Skeletal muscle tissue (tissue), 4 donors: ENCODE results near the gene KCNC1. TPM values are rescaled to one million over a fixed set of nuclear protein-coding genes. Genes with fewer than 3 reads are reported as not detected.

Source experiments
- H3K27ac ChIP-seq: one replicate; pipeline ENCODE4 v1.7.0; 2013; ENCODE audit warnings: mild to moderate bottlenecking, low read depth, low read length, inconsistent platforms
- H3K27me3 ChIP-seq, 3 donors: one replicate each; pipeline ENCODE4 v1.7.0; 2013; ENCODE audit warnings: low read length in 3 of 3; ENCODE audit not compliant: control insufficient read depth in 3 of 3, insufficient read depth in 3 of 3
- H3K36me3 ChIP-seq, 3 donors: one replicate each; pipeline ENCODE4 v1.7.0; 2013; ENCODE audit warnings: low read length in 3 of 3; ENCODE audit not compliant: control insufficient read depth in 3 of 3, insufficient read depth in 3 of 3
- H3K4me1 ChIP-seq, 3 donors: one replicate each; pipeline ENCODE4 v1.7.0; 2013; ENCODE audit warnings: low read length in 3 of 3, mild to moderate bottlenecking in 3 of 3; ENCODE audit not compliant: control insufficient read depth in 3 of 3, insufficient read depth in 3 of 3
- H3K4me3 ChIP-seq, 3 donors: one replicate each; pipeline ENCODE4 v1.7.0; 2013; ENCODE audit warnings: low read length in 3 of 3
- H3K9ac ChIP-seq, 3 donors: one replicate each; pipeline ENCODE4 v1.7.0; 2013; ENCODE audit warnings: low read length in 3 of 3, mild to moderate bottlenecking in 3 of 3, moderate library complexity in 2 of 3, low read depth in 1 of 3
- H3K9me3 ChIP-seq, 3 donors: one replicate each; pipeline ENCODE4 v1.7.0; 2013; ENCODE audit warnings: low read length in 3 of 3; ENCODE audit not compliant: control insufficient read depth in 3 of 3
- total RNA-seq: library from RNA; depleted of rRNA; stranded (reverse); fragments of >200 nt; gene quantifications from one replicate; pipeline ENCODE4 v1.2.3, GENCODE V29; 2014
- donor health status: Osteomylitis.

KCNC1 gene
- total RNA-seq, 1 donor from 2014 or later = under 0.01 TPM

DNA sequence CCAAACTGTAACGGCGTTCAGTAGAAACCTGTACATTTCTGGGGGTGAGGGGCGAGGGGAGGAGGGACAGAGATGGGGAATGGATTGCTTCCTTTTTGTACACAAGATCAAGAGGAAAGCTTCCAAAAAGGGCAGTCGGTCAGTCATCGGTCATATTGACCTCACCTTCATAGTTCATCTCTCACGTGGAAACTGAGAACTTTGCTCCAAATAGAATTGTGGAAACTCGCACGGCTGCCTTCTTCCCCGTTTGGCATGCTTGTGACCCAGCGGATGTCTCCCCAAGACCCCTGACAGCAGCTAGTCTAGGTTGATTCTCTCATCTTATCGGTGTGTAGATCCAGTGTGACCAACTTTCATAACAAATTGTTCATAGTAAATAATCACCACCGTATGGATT lies 47.6 kb downstream of the KCNC1 start:
- no peaks in the 10 kb centered on the region for H3K4me1 ChIP-seq
- no peaks in the 10 kb centered on the region for H3K27me3 ChIP-seq
- no peak overlapping the region for H3K4me3 ChIP-seq
- no peaks in the 10 kb centered on the region for H3K9me3 ChIP-seq
- no peak overlapping the region for H3K27ac ChIP-seq
- no peaks in the 10 kb centered on the region for H3K36me3 ChIP-seq
- no peak overlapping the region for H3K9ac ChIP-seq

DNA sequence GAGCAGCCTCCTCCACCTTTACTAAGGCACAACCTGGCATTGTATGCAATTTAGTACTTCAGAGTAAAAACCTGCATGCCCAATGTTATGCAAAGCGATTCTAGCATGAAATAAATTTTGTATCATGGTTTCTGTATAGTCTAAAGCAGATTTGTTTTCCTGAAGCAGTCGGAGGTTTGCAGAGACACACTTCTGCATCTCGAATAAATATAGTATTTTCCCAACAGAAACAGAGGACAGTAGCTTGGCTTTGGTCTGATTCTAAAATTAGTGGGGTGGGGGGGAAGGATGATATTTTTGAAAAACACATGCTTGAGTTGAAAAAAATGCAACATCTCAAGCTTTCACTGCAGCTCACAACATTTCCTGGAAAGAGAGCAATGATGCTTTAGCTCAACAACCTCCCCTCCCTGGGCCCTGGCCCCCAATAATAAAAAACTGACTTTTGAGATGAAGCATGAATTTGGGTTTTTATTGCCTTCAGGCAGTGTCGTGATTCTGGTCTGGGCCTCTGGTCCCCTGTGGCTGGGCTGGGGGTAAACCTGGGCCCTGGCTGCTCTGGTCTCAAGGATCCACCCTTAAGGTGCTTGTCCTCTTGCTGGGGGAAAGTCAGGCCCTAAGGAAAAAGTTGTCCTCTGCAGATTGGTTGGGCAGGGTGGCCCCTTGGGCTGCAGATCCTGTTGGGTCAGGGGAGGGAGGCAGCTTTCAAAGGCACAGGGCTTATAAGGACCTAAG lies 48.2 kb downstream of the KCNC1 start:
- no peaks in the 10 kb centered on the region for H3K27me3 ChIP-seq
- H3K9me3 ChIP-seq = no peaks in the 10 kb centered on the region
- H3K36me3 ChIP-seq = no peaks in the 10 kb centered on the region
- H3K4me3 ChIP-seq = no peak overlapping the region
- no peak overlapping the region for H3K27ac ChIP-seq
- no peak overlapping the region for H3K9ac ChIP-seq
- no peaks in the 10 kb centered on the region for H3K4me1 ChIP-seq

DNA sequence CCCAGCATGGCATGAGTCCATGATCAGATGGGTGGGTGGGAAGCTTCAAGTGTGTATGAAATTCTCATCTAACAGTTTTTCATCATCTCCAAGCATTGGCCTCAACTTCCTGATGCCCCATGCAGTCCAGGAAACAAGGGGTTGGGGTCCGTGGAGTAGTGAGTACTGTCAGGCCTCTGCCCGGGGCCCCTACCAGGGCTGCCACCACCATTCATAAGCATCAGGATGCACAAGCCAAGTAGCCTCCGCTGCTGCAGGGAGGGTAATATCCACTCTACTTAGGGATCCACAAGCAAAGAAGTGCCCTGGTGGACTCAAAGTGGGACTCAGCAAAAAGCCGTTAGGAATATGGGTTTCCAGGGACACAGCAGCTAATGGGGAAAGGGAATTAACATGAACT lies 49.3 kb downstream of the KCNC1 start:
- Histone ChIP-seq H3K4me3 (no peak overlapping the region), H3K4me1 (peaks cover 0 to 5% (median 0%) of the 10 kb centered on the region in 3 donors), H3K36me3 (no peaks in the 10 kb centered on the region), H3K9me3 (no peaks in the 10 kb centered on the region), H3K27me3 (no peaks in the 10 kb centered on the region), H3K27ac (no peak overlapping the region), H3K9ac (no peak overlapping the region)

DNA sequence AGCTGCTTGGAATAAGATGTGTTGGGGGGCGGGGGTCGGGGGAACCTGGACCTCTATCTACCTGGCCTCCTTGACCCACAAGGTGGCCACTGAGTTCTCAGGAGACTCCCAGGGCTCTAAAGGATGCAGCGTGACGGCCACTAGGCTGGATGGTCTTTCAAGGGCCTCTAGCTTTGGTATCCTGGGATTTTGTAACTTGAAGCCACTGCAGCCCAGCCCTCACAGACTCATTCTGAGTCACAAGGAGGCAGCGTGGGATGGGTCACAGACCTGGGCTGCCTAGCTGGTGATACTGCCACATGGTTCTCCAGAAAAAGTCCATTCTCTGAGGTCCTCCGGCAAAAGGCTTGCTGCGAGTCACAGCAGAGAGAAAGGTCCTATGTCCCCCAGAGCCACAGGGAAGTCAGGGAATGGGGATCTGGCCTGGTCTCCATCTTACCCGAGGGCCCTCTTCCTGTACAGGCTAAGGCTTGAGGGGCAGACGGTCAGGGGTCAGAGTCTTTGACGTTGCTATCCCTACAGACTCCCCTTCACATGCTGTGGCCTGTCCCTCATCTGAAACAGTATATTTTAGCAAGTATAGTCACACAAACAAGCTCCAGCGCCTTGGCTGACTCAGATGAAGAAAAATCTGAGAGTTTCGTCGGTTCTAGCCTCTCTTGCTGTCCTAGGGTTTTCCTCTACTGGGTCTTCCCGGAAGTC lies 52.4 kb downstream of the KCNC1 start:
- no peak overlapping the region for H3K4me3 ChIP-seq
- no peaks in the 10 kb centered on the region for H3K36me3 ChIP-seq
- H3K9me3 ChIP-seq = no peaks in the 10 kb centered on the region
- H3K4me1 ChIP-seq = peaks cover 0 to 5% (median 0%) of the 10 kb centered on the region in 3 donors
- H3K27ac ChIP-seq = no peak overlapping the region
- H3K9ac ChIP-seq = no peak overlapping the region
- no peaks in the 10 kb centered on the region for H3K27me3 ChIP-seq

DNA sequence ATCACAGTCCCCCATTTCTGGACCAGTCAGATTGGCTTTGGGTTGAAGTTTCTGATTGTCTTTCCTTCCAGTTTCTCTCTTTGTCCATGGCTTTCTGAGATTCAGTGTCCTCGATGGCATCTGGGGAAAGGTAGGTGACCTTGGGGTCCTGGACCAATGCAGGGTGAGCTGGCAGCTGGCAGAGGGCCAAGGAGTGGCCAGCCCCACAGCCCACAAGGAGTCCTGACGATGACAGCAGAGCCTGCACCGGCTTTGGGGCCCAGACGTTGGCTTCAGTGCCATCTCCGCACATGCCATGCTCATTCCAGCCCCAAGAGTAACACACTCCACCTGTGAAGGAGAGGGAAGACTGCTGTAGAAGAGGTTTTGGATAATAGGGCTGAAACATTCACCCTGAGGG lies 53.5 kb downstream of the KCNC1 start:
- Histone ChIP-seq H3K27me3 (no peaks in the 10 kb centered on the region), H3K9me3 (no peaks in the 10 kb centered on the region), H3K36me3 (no peaks in the 10 kb centered on the region), H3K27ac (no peak overlapping the region), H3K4me1 (peaks cover 0 to 5% (median 0%) of the 10 kb centered on the region in 3 donors), H3K9ac (no peak overlapping the region), H3K4me3 (no peak overlapping the region)

DNA sequence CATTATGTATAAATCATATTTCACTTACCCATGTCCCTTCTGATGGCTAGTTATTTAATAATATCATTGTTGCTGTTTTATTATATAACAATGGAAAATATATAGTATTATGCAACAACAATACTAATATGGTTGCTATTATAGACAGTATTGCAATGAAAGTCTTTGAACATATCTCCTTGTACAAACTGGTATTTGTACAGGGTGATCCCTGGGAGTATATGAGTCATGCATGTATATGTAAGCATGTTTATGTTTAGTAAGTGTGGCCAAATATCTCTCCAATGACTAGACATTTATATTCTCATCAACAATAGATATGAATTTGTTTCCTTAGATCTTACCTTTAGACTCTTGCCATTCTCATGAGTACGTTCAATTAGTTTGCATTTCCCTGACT lies 55.9 kb downstream of the KCNC1 start:
- H3K27ac ChIP-seq = no peak overlapping the region
- H3K36me3 ChIP-seq = no peaks in the 10 kb centered on the region
- H3K9me3 ChIP-seq = no peaks in the 10 kb centered on the region
- no peak overlapping the region for H3K4me3 ChIP-seq
- H3K4me1 ChIP-seq = peaks cover 5 to 26% (median 15%) of the 10 kb centered on the region in 3 donors
- no peaks in the 10 kb centered on the region for H3K27me3 ChIP-seq
- H3K9ac ChIP-seq = no peak overlapping the region

DNA sequence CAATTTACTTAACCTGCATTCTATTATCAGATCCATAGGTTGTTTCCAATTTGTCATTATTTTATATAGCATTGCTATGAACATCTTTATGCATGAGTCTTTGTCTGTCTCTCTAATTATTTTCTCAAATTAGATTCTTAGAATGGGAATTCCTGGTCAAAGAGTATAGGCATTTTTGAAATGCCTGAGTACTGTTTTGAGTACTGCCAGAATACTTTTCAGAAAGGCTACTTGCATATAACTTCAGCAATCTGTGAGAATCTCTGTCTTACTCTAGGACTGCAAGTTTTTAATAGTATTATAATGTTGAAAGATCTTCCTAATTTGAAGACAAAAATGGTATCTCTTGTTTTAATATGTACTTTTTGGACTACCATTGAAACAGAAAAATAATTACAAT lies 56.6 kb downstream of the KCNC1 start:
- Histone ChIP-seq H3K4me1 (peaks cover 7 to 32% (median 22%) of the 10 kb centered on the region in 3 donors), H3K4me3 (no peak overlapping the region), H3K36me3 (no peaks in the 10 kb centered on the region), H3K27ac (no peak overlapping the region), H3K9ac (no peak overlapping the region), H3K27me3 (no peaks in the 10 kb centered on the region), H3K9me3 (no peaks in the 10 kb centered on the region)

DNA sequence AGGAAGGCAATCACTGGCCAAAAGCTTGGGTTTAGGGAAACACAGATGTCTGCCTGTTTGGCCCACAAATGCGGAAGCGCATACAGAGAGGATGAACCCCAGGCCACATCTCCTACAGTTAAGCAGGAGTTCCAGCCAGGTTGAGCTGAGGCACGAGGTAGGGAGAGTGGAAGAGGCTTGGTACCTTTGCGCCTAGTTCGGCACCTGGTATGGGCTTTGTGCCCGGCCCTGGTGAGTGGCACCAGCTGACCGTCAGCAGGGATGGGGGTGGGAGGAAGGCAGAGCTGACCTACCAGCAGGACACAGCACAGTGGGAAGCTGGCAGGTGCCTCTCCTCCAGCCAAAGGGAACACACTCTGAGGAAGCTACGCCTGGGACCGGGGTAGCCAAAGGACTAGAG lies 57.6 kb downstream of the KCNC1 start:
- H3K27me3 ChIP-seq = no peaks in the 10 kb centered on the region
- no peak overlapping the region for H3K4me3 ChIP-seq
- no peaks in the 10 kb centered on the region for H3K36me3 ChIP-seq
- peaks cover 9 to 42% (median 31%) of the 10 kb centered on the region in 3 donors for H3K4me1 ChIP-seq
- H3K27ac ChIP-seq = no peak overlapping the region
- no peaks in the 10 kb centered on the region for H3K9me3 ChIP-seq
- H3K9ac ChIP-seq = peak overlapping the region in 1 of 3 donors; percentile 16

DNA sequence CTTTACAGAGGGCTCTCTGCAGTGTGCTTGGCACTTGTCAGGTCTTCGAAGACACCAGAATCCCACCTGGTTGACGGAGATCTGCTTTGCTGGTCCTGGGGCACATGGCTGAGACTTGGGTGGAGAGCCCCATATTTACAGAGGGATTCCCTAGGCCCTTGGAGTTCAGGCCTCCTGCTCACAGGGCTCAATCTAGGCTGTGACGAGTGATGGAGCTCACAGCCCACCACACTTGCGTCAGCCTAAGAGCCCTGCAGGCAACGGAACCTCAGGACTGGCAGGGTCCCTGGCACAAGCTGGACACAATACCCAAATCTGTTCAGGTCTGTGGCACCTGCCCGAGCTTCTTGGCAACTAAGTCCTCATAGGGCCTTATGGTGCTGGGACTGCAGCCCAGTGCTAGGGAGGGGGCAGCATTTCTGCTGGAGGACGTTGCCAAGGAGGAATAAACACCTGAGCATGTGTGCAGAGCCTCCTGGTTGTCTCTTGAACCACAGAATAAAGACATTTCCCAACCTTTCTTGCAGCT lies 59.1 kb downstream of the KCNC1 start:
- Histone ChIP-seq H3K4me3 (no peak overlapping the region), H3K27ac (no peak overlapping the region), H3K9ac (no peak overlapping the region), H3K4me1 (peaks cover 22 to 53% (median 45%) of the 10 kb centered on the region in 3 donors), H3K36me3 (no peaks in the 10 kb centered on the region), H3K27me3 (no peaks in the 10 kb centered on the region), H3K9me3 (no peaks in the 10 kb centered on the region)

DNA sequence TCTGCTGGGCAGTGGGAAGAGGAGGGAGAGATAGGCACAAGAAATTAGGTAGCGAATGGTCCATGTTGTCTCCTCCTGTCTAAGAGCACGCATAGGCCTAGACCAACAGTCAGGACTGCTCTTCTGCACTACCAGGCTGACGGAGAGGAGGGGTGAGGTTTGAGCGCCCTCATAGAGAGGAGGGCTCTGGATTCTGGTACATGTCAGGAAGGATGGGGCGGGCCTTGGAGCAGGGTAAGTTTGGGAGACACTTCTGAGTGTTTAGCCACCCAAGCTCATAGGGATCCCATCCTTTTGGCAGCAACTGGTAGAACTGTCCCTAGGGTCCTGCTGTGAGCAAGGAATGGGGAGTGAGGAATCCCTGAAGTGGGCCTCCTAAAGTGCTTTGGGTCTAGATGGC lies 60.4 kb downstream of the KCNC1 start:
- Histone ChIP-seq H3K27ac (no peak overlapping the region), H3K4me3 (no peak overlapping the region), H3K9me3 (no peaks in the 10 kb centered on the region), H3K9ac (no peak overlapping the region), H3K4me1 (peaks cover 22 to 63% (median 57%) of the 10 kb centered on the region in 3 donors), H3K36me3 (no peaks in the 10 kb centered on the region), H3K27me3 (no peaks in the 10 kb centered on the region)
